HCT116 (cell line): ENCODE data around the gene PLK5. TPM values are rescaled to one million over a fixed set of nuclear protein-coding genes. Genes with fewer than 3 reads are reported as not detected.

Experiments
- ATAC-seq: fragments of 200-7000 bp; cut with Tn5 transposase; 2 replicates; pipeline ENCODE4 v1.9.1; 2020; ENCODE audit warnings: mild to moderate bottlenecking, moderate library complexity
- BruUV-seq: library from RNA; stranded (reverse); fragments of 400-500 nt; replicated peaks from 2 replicates; lab custom pipeline; 2021; lab: Mats Ljungman, UMichigan
- CTCF ChIA-PET: fragments of 300-600 bp; sonication (Branson Sonifier 250); formaldehyde crosslinking; loops from one replicate; lab custom pipeline; 2021; ENCODE audit warnings: antibody characterized with exemption; lab: Charles Lee
- POLR2A ChIA-PET: fragments of 300-600, 350-600 bp; sonication (Branson Sonifier 250); formaldehyde crosslinking; loops from one replicate; lab custom pipeline; 2021; ENCODE audit warnings: antibody characterized with exemption; lab: Charles Lee
- RAD21 ChIA-PET, 2 experiments: fragments of 300-600 bp; sonication (Branson Sonifier 250); formaldehyde crosslinking; loops; one replicate each; lab custom pipeline; 2023; ENCODE audit warnings: low total read pairs in 2 of 2; ENCODE audit not compliant: uncharacterized antibody in 2 of 2, unreplicated experiment in 2 of 2, low non-redundant PET in 1 of 2; lab: Charles Lee
- DNase-seq: peaks from one replicate; pipeline ENCODE4 v3.0.0-alpha.2; 2010; ENCODE audit warnings: low read depth, low spot score
- H2AFZ ChIP-seq: fragments of 200-600 bp; shearing (Covaris generic), sonication (generic); 2 replicates; pipeline ENCODE4 v1.6.1; 2017; ENCODE audit warnings: low read depth, mixed run types, mixed read lengths, antibody characterized with exemption, low read length; ENCODE audit not compliant: poor library complexity, severe bottlenecking
- H3K27ac ChIP-seq: 2 replicates; pipeline ENCODE4 v1.5.1; 2012; ENCODE audit warnings: low read depth, low read length
- H3K27me3 ChIP-seq: fragments of 200-600 bp; sonication (generic); 2 replicates; pipeline ENCODE4 v1.6.1; 2016; ENCODE audit warnings: mixed run types, low read length, mixed read lengths; ENCODE audit not compliant: insufficient read depth
- H3K36me3 ChIP-seq, 2 experiments: fragments of 200-500 bp in 1 of 2; fragments of 200-600 bp in 1 of 2; sonication (Bioruptor generic) in 1 of 2; sonication (generic) in 1 of 2; 2 replicates each; pipeline versions ENCODE4 v1.5.1 to v1.6.1; 2014 to 2016; ENCODE audit warnings: low read length in 2 of 2, inconsistent platforms in 1 of 2, mixed read lengths in 1 of 2, mixed run types in 1 of 2; ENCODE audit not compliant: insufficient read depth in 2 of 2, control insufficient read depth in 1 of 2
- H3K4me1 ChIP-seq, 2 experiments: fragments of 200-600 bp in 1 of 2; sonication (generic) in 1 of 2; 2 replicates each; pipeline versions ENCODE4 v1.5.1 to v1.6.1; 2012 to 2017; ENCODE audit warnings: low read length in 2 of 2, inconsistent platforms in 1 of 2, mild to moderate bottlenecking in 1 of 2, mixed read lengths in 1 of 2, mixed run types in 1 of 2, moderate library complexity in 1 of 2; ENCODE audit not compliant: insufficient read depth in 2 of 2, control insufficient read depth in 1 of 2
- H3K4me2 ChIP-seq: fragments of 200-600 bp; sonication (generic); 2 replicates; pipeline ENCODE4 v1.6.1; 2017; ENCODE audit warnings: mixed run types, low read length, mixed read lengths
- H3K4me3 ChIP-seq, 2 experiments: fragments of 200-600 bp in 1 of 2; sonication (generic) in 1 of 2; replicated peaks in 1 of 2; 2 replicates each; pipeline ENCODE4 v1.5.1; 2011 to 2016; ENCODE audit warnings: low read length in 2 of 2, control low read depth in 1 of 2, low read depth in 1 of 2, mild to moderate bottlenecking in 1 of 2, mixed read lengths in 1 of 2, mixed run types in 1 of 2
- H3K79me2 ChIP-seq: fragments of 200-600 bp; sonication (generic); 2 replicates; pipeline ENCODE4 v1.6.1; 2017; ENCODE audit warnings: mild to moderate bottlenecking, mixed run types, low read length, moderate library complexity, mixed read lengths; ENCODE audit not compliant: insufficient read depth
- H3K9ac ChIP-seq: fragments of 200-600 bp; sonication (generic); 2 replicates; pipeline ENCODE4 v1.6.1; 2016; ENCODE audit warnings: low read length, mixed read lengths
- H3K9me2 ChIP-seq: fragments of 200-600 bp; sonication (generic), shearing (Covaris generic); 2 replicates; pipeline ENCODE4 v1.6.1; 2017; ENCODE audit warnings: mixed run types, mild to moderate bottlenecking, moderate library complexity; ENCODE audit not compliant: insufficient read depth
- H3K9me3 ChIP-seq, 2 experiments: fragments of 200-500 bp in 1 of 2; fragments of 200-600 bp in 1 of 2; sonication (Bioruptor generic) in 1 of 2; sonication (generic) in 1 of 2; 2 replicates each; pipeline ENCODE4 v1.6.1; 2014 to 2017; ENCODE audit warnings: low read length in 2 of 2, mixed read lengths in 2 of 2, inconsistent platforms in 1 of 2, low read depth in 1 of 2, mild to moderate bottlenecking in 1 of 2, mixed run types in 1 of 2, moderate library complexity in 1 of 2; ENCODE audit not compliant: control insufficient read depth in 1 of 2, insufficient read depth in 1 of 2
- H4K20me1 ChIP-seq: fragments of 200-600 bp; sonication (generic), shearing (Covaris generic); 2 replicates; pipeline ENCODE4 v1.6.1; 2017; ENCODE audit warnings: mixed run types, mild to moderate bottlenecking, moderate library complexity; ENCODE audit not compliant: insufficient read depth
- ATF3 ChIP-seq: IDR thresholded peaks from 2 replicates; pipeline ENCODE4 v1.6.1; 2012
- CEBPB ChIP-seq: IDR thresholded peaks from 2 replicates; pipeline ENCODE4 v1.6.1; 2012; ENCODE audit warnings: low read depth
- FOSL1 ChIP-seq: IDR thresholded peaks from 2 replicates; pipeline ENCODE4 v1.6.1; 2012; ENCODE audit warnings: low read depth
- JUND ChIP-seq: IDR thresholded peaks from 2 replicates; pipeline ENCODE4 v1.6.1; 2012
- MAX ChIP-seq: IDR thresholded peaks from 2 replicates; pipeline ENCODE4 v1.6.1; 2012
- POLR2A ChIP-seq: IDR thresholded peaks from 2 replicates; pipeline ENCODE4 v1.7.0; 2011; ENCODE audit warnings: borderline replicate concordance; ENCODE audit not compliant: insufficient read depth, insufficient read length; ENCODE audit errors: extremely low read depth
- POLR2AphosphoS5 ChIP-seq: IDR thresholded peaks from 2 replicates; pipeline ENCODE4 v1.6.1; 2011; ENCODE audit warnings: mild to moderate bottlenecking, low read depth, low read length, moderate library complexity
- RAD21 ChIP-seq: IDR thresholded peaks from 2 replicates; pipeline ENCODE4 v1.6.1; 2012; ENCODE audit warnings: low read depth, mild to moderate bottlenecking
- SIN3A ChIP-seq: IDR thresholded peaks from 2 replicates; pipeline ENCODE4 v1.6.1; 2012; ENCODE audit warnings: low read depth
- SP1 ChIP-seq: IDR thresholded peaks from 2 replicates; pipeline ENCODE4 v1.6.1; 2012; ENCODE audit warnings: low read depth
- TCF7L2 ChIP-seq: IDR thresholded peaks from 2 replicates; pipeline ENCODE4 v1.7.0; 2011; ENCODE audit warnings: borderline replicate concordance, inconsistent platforms; ENCODE audit not compliant: insufficient read depth, insufficient read length; ENCODE audit errors: extremely low read depth
- YY1 ChIP-seq: IDR thresholded peaks from 2 replicates; pipeline ENCODE4 v1.6.1; 2011; ENCODE audit warnings: low read length, low read depth, moderate library complexity, mild to moderate bottlenecking; ENCODE audit not compliant: insufficient replicate concordance; ENCODE audit errors: extremely low read depth
- ZFX ChIP-seq: fragments of 450-650 bp; IDR thresholded peaks from 2 replicates; pipeline ENCODE4 v1.6.1; 2017
- intact Hi-C: fragments of 100-400 bp; cut with micrococcal nuclease; formaldehyde crosslinking; loops from 2 replicates; pipeline ENCODE4 v1.10.0; 2022
- total RNA-seq: library from RNA; stranded (reverse); gene quantifications from one replicate; pipeline ENCODE4 v1.2.1, GENCODE V29; 2021; ENCODE audit not compliant: unreplicated experiment

Gene PLK5
- total RNA-seq, 1 experiment from 2014 or later = not detected

GRCh38 chr19:1511318-1512317 is 12.3 kb upstream of the PLK5 start:
- Histone ChIP-seq H2AFZ (no peak overlapping the region), H3K79me2 (peaks cover 10% of the 10 kb centered on the region; the same call in 1 of the 2 replicates), H3K9me2 (no peaks in the 10 kb centered on the region), H4K20me1 (no peaks in the 10 kb centered on the region), H3K36me3 (no peaks in the 10 kb centered on the region), H3K9ac (peak overlapping the region; percentile 81), H3K4me1 (peaks cover 30 to 69% of the 10 kb centered on the region in 2 experiments), H3K9me3 (no peaks in the 10 kb centered on the region), H3K4me3 (peak overlapping the region; percentile 94 to 98), H3K27me3 (no peaks in the 10 kb centered on the region), H3K4me2 (peak overlapping the region; percentile 97), H3K27ac (peak overlapping the region; percentile 80)
- DNase-seq (no peak), ATAC-seq (no peak)
- BruUV-seq = no TSS peak
- TF ChIP-seq CEBPB (no peak), SIN3A (no peak)
- POLR2A ChIA-PET = interaction anchor here (0.9 kb wide), 1 partner anchor 21 kb away, joined by 3 read pairs; the partner anchor contains the start of gene REEP6
- CTCF ChIA-PET = no interaction called here
- intact Hi-C loops = no loop called here
- RAD21 ChIA-PET = interaction anchor here in 1 of 2 experiments (0.5 kb wide), 1 partner anchor 67 kb away, joined by 3 read pairs; no protein-coding TSS in a partner anchor

DNA sequence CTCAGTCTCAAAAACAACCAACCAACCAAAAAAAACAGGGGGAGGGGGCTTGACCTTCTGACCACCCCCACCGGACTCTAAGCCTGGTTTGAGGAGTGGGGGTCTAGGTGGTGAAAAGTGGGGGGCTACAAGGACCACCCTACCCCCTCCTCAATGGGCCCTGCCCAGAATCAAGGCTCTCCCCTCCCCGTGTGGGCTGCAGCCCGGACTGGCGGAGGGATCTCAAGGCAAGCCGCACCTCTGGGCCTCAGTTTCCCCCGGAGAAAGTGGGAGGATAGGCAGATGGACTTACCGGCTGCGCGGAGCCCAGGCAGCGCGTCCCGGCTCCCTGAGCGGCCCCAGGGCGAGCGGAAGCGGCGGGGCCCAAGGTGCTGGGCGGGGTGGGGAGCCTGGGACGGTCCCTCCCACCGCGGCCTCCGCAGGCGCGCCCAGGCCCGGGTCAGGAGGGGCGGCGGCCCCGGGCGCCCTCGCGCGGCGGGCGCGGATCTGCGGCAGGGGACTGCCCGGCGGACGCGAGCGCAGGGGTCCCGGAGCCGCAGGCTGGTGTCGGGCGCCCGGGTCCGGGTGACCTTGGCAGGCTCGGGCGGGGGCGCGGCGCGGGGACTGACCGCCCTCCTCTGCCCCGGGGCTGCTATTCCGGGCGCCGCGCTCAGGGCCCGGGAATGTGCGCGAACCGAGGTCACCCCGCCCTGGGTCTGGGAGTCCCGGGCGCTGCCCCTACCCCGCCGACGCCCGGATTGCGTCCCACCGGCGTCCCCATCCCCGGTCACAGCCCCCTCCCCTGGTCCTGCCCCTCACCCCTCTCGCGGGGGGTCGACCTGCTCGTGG is 11.0 kb upstream of the PLK5 start, which contains the start of gene ADAMTSL5:
Gene ADAMTSL5, minus strand, starts transcription at position 349 of the 828 bp plus-strand sequence. CDS start 2,076 bp downstream, outside the sequence.
- DNase-seq = no peak
- intact Hi-C loops = no loop called here
- no peaks in the 10 kb centered on the region for H3K36me3 ChIP-seq
- POLR2A ChIA-PET = no interaction called here
- H3K4me1 ChIP-seq = peaks cover 26 to 60% of the 10 kb centered on the region in 2 experiments
- H3K4me3 ChIP-seq = peak within 1 kb of the TSS; percentile 94 to 98
- H2AFZ ChIP-seq = no peak within 1 kb of the TSS
- CTCF ChIA-PET = no interaction called here
- peak within 1 kb of the TSS; percentile 81 for H3K9ac ChIP-seq
- ATAC-seq = peak; percentile 77
- BruUV-seq = TSS peak; percentile 67
- H3K9me2 ChIP-seq = no peaks in the 10 kb centered on the region
- H3K27ac ChIP-seq = peak within 1 kb of the TSS; percentile 80
- RAD21 ChIA-PET = no interaction called here
- no peaks in the 10 kb centered on the region for H4K20me1 ChIP-seq
- no peaks in the 10 kb centered on the region for H3K27me3 ChIP-seq
- peak; percentile 67 for TF ChIP-seq POLR2A
- TF ChIP-seq FOSL1 = no peak
- TF ChIP-seq YY1 = no peak
- TF ChIP-seq POLR2AphosphoS5 = peak; percentile 88
- TF ChIP-seq ATF3 = no peak
- no peak for TF ChIP-seq SP1
- no peak for TF ChIP-seq RAD21
- peak; percentile 21 for TF ChIP-seq TCF7L2
- TF ChIP-seq MAX = 0 out of 2 replicates have a peak, but pooled peaks have one; percentile 22
- no peak for TF ChIP-seq JUND
- peak; percentile 45; the same call in 1 of the 2 replicates for TF ChIP-seq ZFX
- H3K9me3 ChIP-seq = no peaks in the 10 kb centered on the region
- peaks cover 10% of the 10 kb centered on the region; the same call in 1 of the 2 replicates for H3K79me2 ChIP-seq
- peak within 1 kb of the TSS; percentile 97 for H3K4me2 ChIP-seq
